HEK293 (cell line): ENCODE measurements around the gene SERTAD3.

Experiments
- CTCF ChIP-seq: fragments of 450-650 bp; formaldehyde crosslinking; IDR thresholded peaks from 2 replicates; pipeline ENCODE4 v1.5.1; 2016; ENCODE audit warnings: missing biosample characterization, missing genetic modification characterization
- ZBTB1 ChIP-seq: fragments of 450-650 bp; formaldehyde crosslinking; IDR thresholded peaks from 2 replicates; pipeline ENCODE4 v1.5.1; 2016; ENCODE audit warnings: missing biosample characterization, missing genetic modification characterization
- ZBTB21 ChIP-seq: fragments of 450-650 bp; formaldehyde crosslinking; IDR thresholded peaks from 2 replicates; pipeline ENCODE4 v1.5.1; 2017; ENCODE audit warnings: missing biosample characterization, missing genetic modification characterization
- ZBTB7A ChIP-seq: fragments of 450-650 bp; formaldehyde crosslinking; IDR thresholded peaks from 2 replicates; pipeline ENCODE4 v1.5.1; 2016; ENCODE audit warnings: low read depth, missing biosample characterization, missing genetic modification characterization
- ZIC2 ChIP-seq: fragments of 450-650 bp; formaldehyde crosslinking; IDR thresholded peaks from 2 replicates; pipeline ENCODE4 v1.5.1; 2016; ENCODE audit warnings: missing biosample characterization, missing genetic modification characterization
- ZNF140 ChIP-seq: fragments of 450-650 bp; formaldehyde crosslinking; IDR thresholded peaks from 2 replicates; pipeline ENCODE4 v1.5.1; 2016; ENCODE audit warnings: missing biosample characterization, missing genetic modification characterization
- ZNF555 ChIP-seq: fragments of 450-650 bp; formaldehyde crosslinking; conservative IDR thresholded peaks from 2 replicates; pipeline ENCODE4 v1.5.1; 2017; ENCODE audit warnings: missing biosample characterization, mild to moderate bottlenecking, missing genetic modification characterization, inconsistent platforms
- ZSCAN5A ChIP-seq: fragments of 450-650 bp; formaldehyde crosslinking; IDR thresholded peaks from 2 replicates; pipeline ENCODE4 v1.5.1; 2016; ENCODE audit warnings: missing biosample characterization, missing genetic modification characterization

GRCh38 chr19:40418040-40418439, 26.1 kb downstream of the SERTAD3 start:
- TF ChIP-seq ZNF140 (tag by site-specific recombination) (no peak), CTCF (tag by site-specific recombination) (no peak), ZBTB7A (tag by site-specific recombination) (no peak), ZBTB1 (no peak), ZSCAN5A (tag by site-specific recombination) (no peak), ZIC2 (tag by site-specific recombination) (no peak), ZNF555 (tag by site-specific recombination) (no peak), ZBTB21 (tag by site-specific recombination) (no peak)
